BJ (cell line): ENCODE results near the gene GPT2. TPM values are rescaled to one million over a fixed set of nuclear protein-coding genes. Genes with fewer than 3 reads are reported as not detected.

Source experiments
- CTCF ChIA-PET: fragments of 350-600 bp; formaldehyde crosslinking; extraction: SDS; loops from one replicate; lab custom pipeline; 2021; ENCODE audit warnings: antibody characterized with exemption, inconsistent platforms; lab: Yijun Ruan, JAX
- POLR2A ChIA-PET: fragments of 300-600 bp; sonication (Branson Sonifier 250); formaldehyde crosslinking; extraction: SDS; loops from one replicate; lab custom pipeline; 2021; ENCODE audit warnings: antibody characterized with exemption; lab: Charles Lee
- DNase-seq: peaks from one replicate; pipeline ENCODE4 v3.0.0-alpha.2; 2011; ENCODE audit warnings: low read depth
- H3K27me3 ChIP-seq: 2 replicates; pipeline ENCODE4 v1.6.0; 2011; ENCODE audit warnings: low read length; ENCODE audit not compliant: control insufficient read depth, insufficient read depth
- H3K36me3 ChIP-seq: 2 replicates; pipeline ENCODE4 v1.5.1; 2011; ENCODE audit warnings: low read length; ENCODE audit not compliant: control insufficient read depth, insufficient read depth
- H3K4me3 ChIP-seq: 2 replicates; pipeline ENCODE4 v1.5.1; 2011; ENCODE audit warnings: low read depth, mild to moderate bottlenecking, control low read depth, low read length
- polyA plus RNA-seq: library from polyadenylated mRNA; depleted of rRNA; stranded (reverse); fragments of >200 nt; gene quantifications from 2 replicates; pipeline ENCODE4 v1.2.3, GENCODE V29; 2011
- TF ChIP-seq, protein P1 (sequence below): IDR thresholded peaks from 2 replicates; pipeline ENCODE4 v1.5.1; 2011; ENCODE audit warnings: low read depth, mild to moderate bottlenecking, control low read depth, inconsistent platforms, low read length, moderate library complexity; ENCODE audit not compliant: insufficient read depth

The GPT2 gene
- polyA plus RNA-seq, 1 experiment: 34.1 TPM

DNA sequence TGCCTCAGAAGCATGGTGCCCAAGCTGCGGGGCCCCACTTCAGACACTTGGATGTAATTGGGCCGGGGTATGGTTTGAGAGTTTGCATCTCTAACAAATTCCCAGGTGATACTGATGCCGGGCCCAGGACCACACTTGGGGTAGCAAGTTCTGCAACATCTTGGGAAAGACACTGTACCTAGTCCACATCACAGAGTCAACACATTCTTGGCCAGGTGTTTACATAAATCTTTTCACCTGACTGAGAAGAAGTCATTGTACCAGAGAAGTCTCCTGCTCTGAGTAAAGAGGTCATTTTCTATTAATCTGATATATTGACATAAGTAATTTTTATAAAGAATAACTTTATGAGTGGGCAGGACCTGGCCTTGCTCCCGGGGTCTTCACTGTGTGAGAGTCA is 27.5 kb downstream of the GPT2 start:
- Histone ChIP-seq H3K27me3 (no peaks in the 10 kb centered on the region), H3K36me3 (peaks cover 29% of the 10 kb centered on the region), H3K4me3 (no peak overlapping the region)
- DNase-seq: no peak
- CTCF ChIA-PET: interaction anchor here (0.8 to 13.4 kb wide), 5 partner anchors 15 to 60 kb away, joined by 3 to 231 read pairs (median 16); no protein-coding TSS in a partner anchor
- POLR2A ChIA-PET: no interaction called here
- TF ChIP-seq, protein P1, sequence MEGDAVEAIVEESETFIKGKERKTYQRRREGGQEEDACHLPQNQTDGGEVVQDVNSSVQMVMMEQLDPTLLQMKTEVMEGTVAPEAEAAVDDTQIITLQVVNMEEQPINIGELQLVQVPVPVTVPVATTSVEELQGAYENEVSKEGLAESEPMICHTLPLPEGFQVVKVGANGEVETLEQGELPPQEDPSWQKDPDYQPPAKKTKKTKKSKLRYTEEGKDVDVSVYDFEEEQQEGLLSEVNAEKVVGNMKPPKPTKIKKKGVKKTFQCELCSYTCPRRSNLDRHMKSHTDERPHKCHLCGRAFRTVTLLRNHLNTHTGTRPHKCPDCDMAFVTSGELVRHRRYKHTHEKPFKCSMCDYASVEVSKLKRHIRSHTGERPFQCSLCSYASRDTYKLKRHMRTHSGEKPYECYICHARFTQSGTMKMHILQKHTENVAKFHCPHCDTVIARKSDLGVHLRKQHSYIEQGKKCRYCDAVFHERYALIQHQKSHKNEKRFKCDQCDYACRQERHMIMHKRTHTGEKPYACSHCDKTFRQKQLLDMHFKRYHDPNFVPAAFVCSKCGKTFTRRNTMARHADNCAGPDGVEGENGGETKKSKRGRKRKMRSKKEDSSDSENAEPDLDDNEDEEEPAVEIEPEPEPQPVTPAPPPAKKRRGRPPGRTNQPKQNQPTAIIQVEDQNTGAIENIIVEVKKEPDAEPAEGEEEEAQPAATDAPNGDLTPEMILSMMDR: no peak

DNA sequence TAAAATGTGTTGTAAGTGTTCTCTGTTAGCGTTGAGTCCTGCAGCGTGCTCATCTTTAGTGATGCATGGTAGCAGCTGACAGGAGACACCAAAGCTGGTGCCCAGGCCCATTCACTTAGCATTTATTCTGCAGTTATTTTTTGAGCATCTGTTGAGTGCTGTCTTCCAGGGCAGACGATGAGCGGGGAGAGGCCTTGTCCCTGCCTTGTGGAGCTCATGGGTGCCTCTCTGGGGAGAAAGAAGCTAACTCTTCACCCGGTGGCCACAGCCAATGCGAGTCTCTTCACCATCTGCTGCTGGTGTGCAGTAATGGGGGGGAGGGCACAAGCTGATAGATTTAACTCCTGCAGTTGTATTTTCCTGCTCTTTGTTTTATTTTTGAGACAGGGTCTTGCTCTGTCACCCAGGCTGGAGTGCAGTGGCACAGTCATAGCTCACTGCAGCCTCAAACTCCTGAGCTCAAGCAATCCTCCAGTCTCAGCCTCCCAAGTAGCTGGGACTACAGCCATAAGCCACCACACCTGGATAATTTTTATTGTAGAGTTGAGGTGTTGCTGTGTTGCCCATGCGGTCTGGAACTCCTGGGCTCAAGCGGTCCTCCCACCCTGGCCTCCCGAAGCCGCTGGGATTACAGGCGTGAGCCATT is 30.5 kb downstream of the GPT2 start:
- no peaks in the 10 kb centered on the region for H3K27me3 ChIP-seq
- POLR2A ChIA-PET: no interaction called here
- DNase-seq: no peak
- peaks cover 31% of the 10 kb centered on the region for H3K36me3 ChIP-seq
- no peak overlapping the region for H3K4me3 ChIP-seq
- CTCF ChIA-PET: interaction anchor here (3.7 to 13.4 kb wide), 2 partner anchors 15 to 63 kb away, joined by 20 to 231 read pairs; no protein-coding TSS in a partner anchor
- TF ChIP-seq, protein P1: no peak

DNA sequence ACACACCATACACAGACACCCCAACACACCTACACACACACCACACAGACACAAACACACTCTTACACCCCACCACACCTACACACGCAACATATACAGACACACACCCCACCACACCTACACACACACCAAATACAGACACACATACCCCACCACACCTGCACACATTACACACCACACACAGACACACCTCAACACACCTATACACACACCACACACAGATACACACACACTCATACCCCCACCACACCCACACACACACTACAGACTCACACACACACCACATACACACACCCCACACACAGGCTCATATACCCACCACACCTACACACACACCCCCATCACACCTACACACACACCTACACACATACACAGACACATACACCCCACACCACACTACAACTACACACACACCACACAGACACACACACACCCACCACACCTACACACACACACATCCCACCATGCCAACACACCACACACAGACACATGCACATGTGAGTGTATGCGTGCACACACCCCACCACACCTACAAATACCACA is 31.4 kb downstream of the GPT2 start:
- CTCF ChIA-PET: interaction anchor here (5.3 kb wide), 1 partner anchor 62 kb away, joined by 26 read pairs; no protein-coding TSS in a partner anchor
- H3K36me3 ChIP-seq: peaks cover 33% of the 10 kb centered on the region

DNA sequence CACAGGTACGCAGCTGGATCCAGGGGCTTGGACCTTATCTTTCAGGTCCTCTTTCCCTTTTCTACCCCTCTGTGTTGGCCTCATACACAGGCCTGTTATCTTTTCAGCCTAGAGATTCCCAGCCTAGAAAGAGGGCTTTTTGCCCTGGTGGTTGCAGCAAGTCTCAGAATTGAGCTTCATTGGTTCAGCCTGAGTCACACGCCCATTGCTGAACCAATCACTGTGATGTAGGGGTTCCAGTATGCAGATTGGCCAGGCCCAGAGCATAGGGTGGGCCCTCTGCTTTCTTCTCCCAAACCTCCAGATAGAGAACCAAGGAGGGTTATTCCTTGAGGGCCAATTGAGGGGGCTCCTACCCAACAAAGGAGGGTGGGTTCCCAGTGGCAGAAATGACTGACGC is 32.8 kb downstream of the GPT2 start:
- Histone ChIP-seq H3K36me3 (peaks cover 29% of the 10 kb centered on the region), H3K27me3 (no peaks in the 10 kb centered on the region), H3K4me3 (no peak overlapping the region)
- ChIA-PET POLR2A (interaction anchor here (0.6 kb wide), 1 partner anchor 60 kb away, joined by 3 read pairs; no protein-coding TSS in a partner anchor), CTCF (interaction anchor here (1.0 to 5.3 kb wide), 4 partner anchors 9 to 65 kb away, joined by 5 to 26 read pairs (median 11); no protein-coding TSS in a partner anchor)
- DNase-seq: no peak
- TF ChIP-seq, protein P1: no peak

More for the DNA sequence above, 31.4 kb downstream of the GPT2 start:
- DNase-seq: no peak
- H3K4me3 ChIP-seq: no peak overlapping the region
- POLR2A ChIA-PET: no interaction called here
- no peaks in the 10 kb centered on the region for H3K27me3 ChIP-seq
- TF ChIP-seq, protein P1: no peak

DNA sequence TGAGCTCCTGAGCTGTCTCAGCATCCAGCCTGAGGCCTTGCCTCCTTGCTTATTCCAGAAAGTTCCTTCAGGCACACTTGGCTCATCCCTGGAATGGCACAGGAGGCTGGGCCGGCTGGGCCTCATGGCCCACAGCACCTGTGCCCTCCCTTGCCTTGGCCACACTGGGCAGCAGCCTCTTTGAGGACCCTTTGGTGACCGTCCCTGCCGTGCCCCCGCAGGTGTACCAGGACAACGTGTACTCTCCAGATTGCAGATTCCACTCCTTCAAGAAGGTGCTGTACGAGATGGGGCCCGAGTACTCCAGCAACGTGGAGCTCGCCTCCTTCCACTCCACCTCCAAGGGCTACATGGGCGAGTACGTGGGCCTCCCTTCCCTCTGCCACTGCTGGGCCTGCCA is 34.2 kb downstream of the GPT2 start:
- CTCF ChIA-PET: interaction anchor here (2.7 to 5.3 kb wide), 2 partner anchors 11 to 64 kb away, joined by 16 to 26 read pairs; no protein-coding TSS in a partner anchor
- no peak for DNase-seq
- TF ChIP-seq, protein P1: no peak
- no peaks in the 10 kb centered on the region for H3K27me3 ChIP-seq
- POLR2A ChIA-PET: no interaction called here
- H3K36me3 ChIP-seq: peaks cover 26% of the 10 kb centered on the region
- no peak overlapping the region for H3K4me3 ChIP-seq
